HG03460 (cell line): Measurements from ENCODE around the gene ACSL1.
"Not testable (repeated sequence)": the region's sequence is repeated elsewhere in the genome, so short reads cannot be mapped to it uniquely, and the experiment has no call there.

Source experiments
- ATAC-seq: cut with Tn5 transposase; IDR thresholded peaks from one replicate; pipeline ENCODE4 v1.9.1; 2021; ENCODE audit not compliant: unreplicated experiment

ACSL1 gene

GRCh38 chr4:184792950-184793555 is 32.7 kb downstream of the ACSL1 start:
- no peak for ATAC-seq

DNA sequence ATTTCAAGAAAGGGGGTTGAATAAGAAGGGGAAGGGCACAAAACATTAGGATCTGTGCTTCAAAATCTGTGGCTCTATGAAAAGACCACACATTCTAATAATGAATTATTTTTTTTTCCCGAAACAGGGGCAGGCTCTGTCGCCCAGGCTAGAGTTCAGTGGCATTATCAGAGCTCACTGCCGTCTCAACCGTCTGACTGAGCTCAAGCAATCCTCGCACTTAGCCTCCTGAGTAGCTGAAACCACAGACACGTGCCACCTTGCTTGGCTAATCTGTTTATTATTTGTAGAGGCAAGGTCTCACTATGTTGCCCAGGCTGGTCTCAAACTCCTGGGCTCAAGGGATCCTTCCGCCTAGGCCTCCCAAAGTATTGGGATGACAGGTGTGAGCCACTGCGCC is 33.4 kb downstream of the ACSL1 start:
- no peak for ATAC-seq

GRCh38 chr4:184790826-184791225 is 34.9 kb downstream of the ACSL1 start:
- no peak for ATAC-seq

- no peak for ATAC-seq
Measured at GRCh38 chr4:184787766-184788503, 37.8 kb downstream of the ACSL1 start.

DNA sequence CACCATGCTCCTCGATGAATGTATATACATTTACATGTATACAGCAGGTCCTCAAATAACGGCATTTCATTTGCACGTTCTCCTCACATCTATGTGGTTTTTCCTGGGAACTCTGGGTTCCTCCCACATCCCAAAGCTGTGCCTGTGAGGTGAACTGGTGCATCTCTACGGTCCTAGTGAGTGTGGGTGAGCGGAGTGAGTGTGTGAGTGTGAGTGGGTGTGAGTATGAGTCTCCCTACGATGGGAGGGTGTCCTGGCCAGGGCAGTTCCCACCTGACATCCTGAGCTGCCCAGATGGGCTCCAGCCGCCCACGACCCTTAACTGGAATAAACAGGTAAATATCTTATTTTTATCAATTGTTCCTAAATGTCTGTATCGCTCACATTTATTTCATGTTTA is 40.0 kb downstream of the ACSL1 start:
- no peak for ATAC-seq

DNA sequence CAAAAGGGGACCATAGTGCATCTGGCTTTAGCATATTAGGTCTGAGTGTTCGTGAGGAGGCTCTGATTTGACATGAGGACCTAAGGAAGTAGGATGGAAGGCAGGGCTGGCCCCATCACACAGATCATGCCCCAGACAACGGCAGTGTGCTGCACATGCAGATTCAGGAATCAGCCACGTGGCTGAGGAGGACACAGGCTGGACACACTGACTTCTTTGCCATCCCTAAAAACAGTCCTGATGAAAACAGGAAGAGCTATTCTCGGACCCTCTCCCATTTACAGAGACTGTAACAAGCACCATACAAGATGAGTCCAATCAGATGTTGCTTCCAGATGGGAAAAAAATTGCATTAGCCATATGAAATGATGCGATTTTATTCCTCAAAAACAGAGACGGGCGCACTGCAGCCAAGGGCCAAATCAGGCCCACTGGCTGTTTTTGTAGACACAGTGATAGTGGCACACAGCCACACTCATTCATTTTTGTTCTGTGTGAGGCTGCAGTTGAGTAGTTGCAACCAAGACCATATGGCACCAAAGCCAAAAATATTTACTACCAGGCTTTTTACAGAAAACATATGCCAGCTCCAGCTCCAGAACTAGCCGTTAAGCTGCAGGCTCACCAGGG is 41.0 kb downstream of the ACSL1 start:
- ATAC-seq, result no peak

GRCh38 chr4:184782731-184783373 is 42.9 kb downstream of the ACSL1 start:
- no peak for ATAC-seq

- not testable (repeated sequence) for ATAC-seq
Measured at GRCh38 chr4:184779160-184779559, 46.6 kb downstream of the ACSL1 start.

DNA sequence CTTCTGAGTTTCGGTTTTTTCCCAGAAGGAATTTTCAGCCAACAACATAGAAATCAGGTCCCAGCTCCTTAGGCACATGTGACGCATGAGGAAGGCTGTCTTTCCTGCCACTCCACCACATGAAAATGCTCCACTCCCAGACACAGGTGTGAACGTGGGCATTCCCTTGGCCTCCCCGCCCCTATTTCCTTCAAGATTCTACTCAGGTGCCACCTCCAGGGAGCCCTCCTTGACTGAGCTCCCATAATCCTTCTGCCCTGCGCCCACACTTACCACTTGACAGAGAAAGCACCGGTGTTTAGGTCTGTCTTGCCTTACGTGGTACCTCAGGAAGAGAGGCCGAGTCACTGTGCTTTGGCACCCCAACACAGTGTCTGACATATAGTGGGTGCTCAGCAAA is 47.4 kb downstream of the ACSL1 start:
- ATAC-seq, result no peak

GRCh38 chr4:184776821-184777220 is 48.9 kb downstream of the ACSL1 start:
- ATAC-seq, result no peak

DNA sequence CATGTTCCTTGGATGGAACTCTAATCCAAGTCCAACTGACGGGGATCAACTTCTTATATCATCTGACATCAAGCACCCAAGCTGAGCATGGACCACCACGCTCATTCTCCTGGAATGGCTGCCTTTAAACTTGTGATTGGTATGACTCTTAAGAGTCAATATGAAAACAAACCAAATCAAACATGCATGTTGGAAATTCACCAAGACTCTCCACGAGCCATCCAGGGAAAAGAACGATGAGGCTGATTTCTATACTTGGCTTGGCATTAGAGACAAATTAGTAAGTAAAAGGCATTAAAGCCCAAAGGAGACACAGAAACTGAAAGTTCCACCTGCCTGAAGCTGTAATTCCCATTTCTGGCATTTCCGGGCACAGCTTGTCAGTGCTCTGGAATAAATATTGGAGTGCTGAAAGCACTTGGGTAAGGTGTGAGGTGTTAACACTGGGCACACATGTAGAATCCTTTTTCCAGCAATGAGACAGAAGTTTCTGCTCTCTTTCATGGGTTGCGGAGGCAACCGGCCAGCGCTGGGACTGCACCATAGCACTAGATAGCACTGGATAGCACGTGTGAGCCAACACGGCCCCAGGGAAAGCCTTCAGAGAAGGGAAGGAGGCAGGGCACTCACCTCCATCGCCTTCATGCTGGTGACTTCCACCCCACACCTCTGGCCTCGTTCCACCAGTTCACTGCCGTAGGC is 49.8 kb downstream of the ACSL1 start:
- no peak for ATAC-seq

- no peak for ATAC-seq
Measured at GRCh38 chr4:184774152-184774551, 51.6 kb downstream of the ACSL1 start.

GRCh38 chr4:184771416-184771815 is 54.4 kb downstream of the ACSL1 start:
- no peak for ATAC-seq

GRCh38 chr4:184769141-184769765 is 56.5 kb downstream of the ACSL1 start:
- ATAC-seq, result no peak

DNA sequence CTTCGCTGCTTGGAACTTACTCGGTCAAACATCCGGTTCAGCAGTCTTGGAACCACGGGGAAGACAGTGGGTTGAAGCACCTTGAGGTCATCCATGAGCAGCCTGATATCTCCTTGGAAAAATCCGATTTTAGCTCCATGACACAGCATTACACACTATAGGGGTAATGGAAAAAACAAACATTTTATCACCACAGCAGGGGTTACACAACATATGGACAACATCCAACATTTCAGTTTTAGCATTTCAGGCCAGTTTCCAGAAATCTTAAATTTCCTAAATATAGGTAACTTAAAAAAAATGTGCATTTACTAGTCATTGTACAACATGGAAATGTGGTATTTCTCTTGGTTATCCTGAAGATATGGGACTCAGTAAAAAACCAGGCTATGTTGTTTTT is 57.5 kb downstream of the ACSL1 start:
- no peak for ATAC-seq

GRCh38 chr4:184766446-184766845 is 59.3 kb downstream of the ACSL1 start:
- ATAC-seq, result no peak

DNA sequence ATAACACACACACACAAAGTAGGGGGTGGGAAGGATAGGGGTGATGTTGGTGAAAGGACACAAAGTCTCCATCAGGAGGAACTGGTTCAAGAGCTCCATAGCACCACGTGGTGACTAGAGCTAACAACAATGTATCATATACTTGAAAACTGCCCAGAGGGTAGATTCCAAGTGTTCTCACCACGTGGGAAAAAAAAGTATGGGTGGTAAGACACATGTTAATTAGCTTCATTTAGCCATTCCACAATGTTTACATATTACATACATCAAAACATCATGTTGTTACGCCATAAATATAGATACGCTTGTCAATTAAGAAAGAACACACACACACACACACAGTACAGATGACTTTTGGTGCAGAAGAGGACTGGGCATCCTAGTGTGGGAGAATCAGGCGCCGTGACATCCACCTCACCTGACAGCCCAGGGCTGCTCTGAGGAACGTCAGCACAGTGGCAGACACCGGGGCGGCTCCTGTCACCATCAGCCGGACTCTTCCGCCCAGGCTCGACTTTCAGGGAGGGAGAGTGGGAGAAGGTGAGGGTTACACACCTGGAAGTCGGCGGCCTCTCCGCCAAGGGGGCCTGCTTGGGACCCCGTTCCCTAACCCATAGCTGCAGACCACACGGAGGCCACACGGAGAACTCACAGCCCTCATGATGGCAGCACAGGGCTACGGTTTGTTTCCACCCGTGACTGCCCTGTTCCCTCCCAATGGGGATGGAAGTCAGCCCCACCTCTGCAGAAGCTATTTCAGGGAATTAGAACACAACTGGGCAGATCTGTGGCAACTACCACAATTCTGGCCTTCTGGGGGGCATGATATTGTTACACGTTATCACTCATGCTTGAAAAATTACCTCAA is 60.1 kb downstream of the ACSL1 start:
- no peak for ATAC-seq

GRCh38 chr4:184764601-184765000 is 61.2 kb downstream of the ACSL1 start:
- ATAC-seq, result no peak

DNA sequence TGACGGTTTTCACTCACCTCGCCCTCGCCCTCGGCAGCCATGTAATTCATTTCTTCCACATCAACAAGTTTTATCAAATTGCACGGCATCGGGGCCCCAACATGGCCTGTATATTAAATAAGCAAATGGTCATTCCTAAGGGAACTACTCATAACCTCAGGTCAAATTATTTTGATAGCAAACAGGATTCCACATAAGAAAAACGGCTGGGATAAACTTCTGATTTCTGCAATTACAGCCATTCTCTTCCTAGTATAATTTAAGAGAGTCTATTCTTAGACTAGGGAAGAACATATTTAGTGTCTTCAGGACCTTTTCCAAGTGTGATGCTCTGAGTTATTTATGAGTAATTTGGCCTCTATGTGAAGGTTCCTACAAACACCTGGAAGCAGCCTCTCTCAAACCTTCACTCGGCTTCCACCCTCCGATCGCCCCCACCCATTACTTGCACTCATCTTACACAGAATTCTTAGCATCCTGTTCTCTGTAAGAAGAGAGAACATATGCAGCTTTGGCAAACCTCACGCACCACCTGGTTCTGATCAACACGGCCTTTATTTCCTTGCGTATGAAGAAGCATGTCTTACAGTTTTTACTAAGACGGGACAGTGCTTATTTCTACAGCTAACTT is 62.5 kb downstream of the ACSL1 start:
- ATAC-seq, result no peak
